ENCODE measurements around the gene BLOC1S6.
"Not testable (repeated sequence)": the region's sequence is repeated elsewhere in the genome, so short reads cannot be mapped to it uniquely, and the experiment has no call there.

Gene BLOC1S6

GRCh38 chr15:45641374-45641781 is 54.2 kb downstream of the BLOC1S6 start:
- DNase-seq (ENCODE audit: low read depth in 2 of 2) = peak; percentile 74 to 83

- peak; percentile 64 to 70 for DNase-seq (ENCODE audit: low read depth in 2 of 2)
Observed at GRCh38 chr15:45641999-45642932, 55.1 kb downstream of the BLOC1S6 start.

GRCh38 chr15:45644437-45644836 is 57.3 kb downstream of the BLOC1S6 start:
- DNase-seq (ENCODE audit: low read depth in 2 of 2) = no peak

- no peak for DNase-seq (ENCODE audit: low read depth in 2 of 2)
Observed at GRCh38 chr15:45645026-45645980, 58.1 kb downstream of the BLOC1S6 start.

GRCh38 chr15:45646220-45646619 is 59.0 kb downstream of the BLOC1S6 start:
- DNase-seq (ENCODE audit: low read depth in 2 of 2) = no peak

GRCh38 chr15:45647828-45648227 is 60.6 kb downstream of the BLOC1S6 start:
- no peak for DNase-seq (ENCODE audit: low read depth in 2 of 2)

GRCh38 chr15:45648521-45649200 is 61.5 kb downstream of the BLOC1S6 start:
- no peak for DNase-seq (ENCODE audit: low read depth in 2 of 2)

GRCh38 chr15:45650007-45650406 is 62.8 kb downstream of the BLOC1S6 start:
- not testable (repeated sequence) for DNase-seq (ENCODE audit: low read depth in 2 of 2)

GRCh38 chr15:45650889-45651525 is 63.8 kb downstream of the BLOC1S6 start:
- DNase-seq (ENCODE audit: low read depth in 2 of 2) = no peak

- DNase-seq (ENCODE audit: low read depth in 2 of 2) = no peak
Observed at GRCh38 chr15:45653702-45654424, 66.7 kb downstream of the BLOC1S6 start.

- no peak for DNase-seq (ENCODE audit: low read depth in 2 of 2)
Observed at GRCh38 chr15:45654749-45655148, 67.6 kb downstream of the BLOC1S6 start.

GRCh38 chr15:45657254-45657653 is 70.1 kb downstream of the BLOC1S6 start:
- DNase-seq (ENCODE audit: low read depth in 2 of 2) = no peak

- DNase-seq (ENCODE audit: low read depth in 2 of 2) = no peak
Observed at GRCh38 chr15:45657764-45658545, 70.8 kb downstream of the BLOC1S6 start.

Data from fibroblast of skin of left biceps (primary cell).